ENCODE measurements around the gene ROBO1.

ROBO1 gene

GRCh38 chr3:79751703-79752102 is 16.1 kb downstream of the ROBO1 start:
- TF ChIP-seq CTCF (conservative IDR thresholded peaks at IDR 0.05; ENCODE audit: control insufficient read depth, insufficient read depth, low read depth, low read length) = no peak
- no peak for DNase-seq (ENCODE audit: low read depth)
- no peak overlapping the region for H3K4me3 ChIP-seq (ENCODE audit: control insufficient read depth, low read depth, low read length)

GRCh38 chr3:79737530-79737929 is 30.3 kb downstream of the ROBO1 start:
- no peak overlapping the region for H3K4me3 ChIP-seq (ENCODE audit: control insufficient read depth, low read depth, low read length)
- DNase-seq (ENCODE audit: low read depth) = no peak
- TF ChIP-seq CTCF (conservative IDR thresholded peaks at IDR 0.05; ENCODE audit: control insufficient read depth, insufficient read depth, low read depth, low read length) = no peak

GRCh38 chr3:79729096-79729495 is 38.7 kb downstream of the ROBO1 start:
- DNase-seq (ENCODE audit: low read depth) = no peak
- H3K4me3 ChIP-seq (ENCODE audit: control insufficient read depth, low read depth, low read length) = no peak overlapping the region
- no peak for TF ChIP-seq CTCF (conservative IDR thresholded peaks at IDR 0.05; ENCODE audit: control insufficient read depth, insufficient read depth, low read depth, low read length)

GRCh38 chr3:79726786-79727185 is 41.0 kb downstream of the ROBO1 start:
- no peak for DNase-seq (ENCODE audit: low read depth)
- no peak overlapping the region for H3K4me3 ChIP-seq (ENCODE audit: control insufficient read depth, low read depth, low read length)
- TF ChIP-seq CTCF (conservative IDR thresholded peaks at IDR 0.05; ENCODE audit: control insufficient read depth, insufficient read depth, low read depth, low read length) = no peak

GRCh38 chr3:79724206-79724605 is 43.6 kb downstream of the ROBO1 start:
- H3K4me3 ChIP-seq (ENCODE audit: control insufficient read depth, low read depth, low read length) = no peak overlapping the region
- no peak for DNase-seq (ENCODE audit: low read depth)

GRCh38 chr3:79690072-79690471 is 77.7 kb downstream of the ROBO1 start:
- no peak for TF ChIP-seq CTCF (conservative IDR thresholded peaks at IDR 0.05; ENCODE audit: control insufficient read depth, insufficient read depth, low read depth, low read length)
- no peak for DNase-seq (ENCODE audit: low read depth)
- no peak overlapping the region for H3K4me3 ChIP-seq (ENCODE audit: control insufficient read depth, low read depth, low read length)

More at GRCh38 chr3:79724206-79724605, 43.6 kb downstream of the ROBO1 start:
- no peak for TF ChIP-seq CTCF (conservative IDR thresholded peaks at IDR 0.05; ENCODE audit: control insufficient read depth, insufficient read depth, low read depth, low read length)

GRCh38 chr3:79685108-79685507 is 82.7 kb downstream of the ROBO1 start:
- no peak overlapping the region for H3K4me3 ChIP-seq (ENCODE audit: control insufficient read depth, low read depth, low read length)
- DNase-seq (ENCODE audit: low read depth) = no peak
- TF ChIP-seq CTCF (conservative IDR thresholded peaks at IDR 0.05; ENCODE audit: control insufficient read depth, insufficient read depth, low read depth, low read length) = no peak
